CD14-positive monocyte (primary cell): ENCODE results near the gene CHRNA9. TPM values are rescaled to one million over a fixed set of nuclear protein-coding genes. Genes with fewer than 3 reads are reported as not detected.

Experiments used
- DNase-seq, 3 donors: peaks; one replicate each; pipeline ENCODE4 v3.0.0-alpha.2; 2011 to 2022
- H2AFZ ChIP-seq: 2 replicates; pipeline ENCODE4 v1.6.0; 2012; ENCODE audit warnings: mild to moderate bottlenecking, low read depth, low read length, inconsistent platforms; ENCODE audit not compliant: insufficient read depth, poor library complexity, severe bottlenecking
- H3K27ac ChIP-seq, 2 donors: 1 replicate in 1 of 2; 2 replicates in 1 of 2; pipeline ENCODE4 v1.5.1; 2012 to 2013; ENCODE audit warnings: low read length in 2 of 2, control low read depth in 1 of 2, inconsistent platforms in 1 of 2, low read depth in 1 of 2, mild to moderate bottlenecking in 1 of 2
- H3K27me3 ChIP-seq, 2 donors: one replicate each; pipeline versions ENCODE4 v1.6.0 to v1.6.1; 2011 to 2013; ENCODE audit warnings: low read length in 2 of 2; ENCODE audit not compliant: control insufficient read depth in 2 of 2, insufficient read depth in 2 of 2
- H3K36me3 ChIP-seq, 2 donors: replicated peaks in 1 of 2; 1 replicate in 1 of 2; 2 replicates in 1 of 2; pipeline versions ENCODE4 v1.5.1 to v1.6.1; 2012 to 2013; ENCODE audit warnings: low read length in 2 of 2, control low read depth in 1 of 2, inconsistent platforms in 1 of 2, mild to moderate bottlenecking in 1 of 2; ENCODE audit not compliant: insufficient read depth in 2 of 2, control insufficient read depth in 1 of 2
- H3K4me1 ChIP-seq, 2 donors: 1 replicate in 1 of 2; 2 replicates in 1 of 2; pipeline versions ENCODE4 v1.5.1 to v1.6.1; 2012 to 2013; ENCODE audit warnings: low read length in 2 of 2, control low read depth in 1 of 2, inconsistent platforms in 1 of 2, mild to moderate bottlenecking in 1 of 2, moderate library complexity in 1 of 2; ENCODE audit not compliant: insufficient read depth in 2 of 2, control insufficient read depth in 1 of 2
- H3K4me2 ChIP-seq: replicated peaks from 2 replicates; pipeline ENCODE3; 2012; ENCODE audit warnings: low read length, moderate library complexity, mild to moderate bottlenecking; ENCODE audit not compliant: poor library complexity, severe bottlenecking; ENCODE audit errors: extremely low read depth
- H3K4me3 ChIP-seq, 3 experiments: fragments of 200-600 bp in 1 of 3; sonication (generic) in 1 of 3; replicated peaks in 1 of 3; 1 replicate in 2 of 3; 2 replicates in 1 of 3; pipeline ENCODE4 v1.5.1; 2011 to 2013; ENCODE audit warnings: low read length in 3 of 3, mild to moderate bottlenecking in 3 of 3, control low read depth in 2 of 3, low read depth in 2 of 3, inconsistent platforms in 1 of 3, moderate library complexity in 1 of 3
- H3K79me2 ChIP-seq: 2 replicates; pipeline ENCODE4 v1.6.0; 2012; ENCODE audit warnings: mild to moderate bottlenecking, control low read depth, inconsistent platforms, low read length, moderate library complexity; ENCODE audit not compliant: insufficient read depth
- H3K9ac ChIP-seq: 2 replicates; pipeline ENCODE4 v1.6.0; 2017; ENCODE audit warnings: low read length, mild to moderate bottlenecking; ENCODE audit not compliant: insufficient read depth, poor library complexity, severe bottlenecking
- H3K9me3 ChIP-seq, 2 donors: replicated peaks in 1 of 2; 1 replicate in 1 of 2; 2 replicates in 1 of 2; pipeline versions ENCODE4 v1.5.1 to v1.6.1; 2012 to 2013; ENCODE audit warnings: low read length in 2 of 2, control low read depth in 1 of 2; ENCODE audit not compliant: control insufficient read depth in 1 of 2, insufficient read depth in 1 of 2
- H4K20me1 ChIP-seq: 2 replicates; pipeline ENCODE4 v1.6.0; 2012; ENCODE audit warnings: mild to moderate bottlenecking, low read length, control low read depth, moderate library complexity; ENCODE audit not compliant: insufficient read depth
- H3K27ac Mint-ChIP-seq, 7 donors: one replicate each; pipeline ENCODE4 v1.8.0; 2020; ENCODE audit warnings: mild to moderate bottlenecking in 7 of 7, mixed read lengths in 7 of 7, moderate library complexity in 6 of 7, inconsistent platforms in 2 of 7
- H3K27me3 Mint-ChIP-seq, 3 donors: one replicate each; pipeline ENCODE4 v1.8.0; 2021 to 2022; ENCODE audit warnings: low read depth in 3 of 3, mild to moderate bottlenecking in 3 of 3, mixed read lengths in 3 of 3, moderate library complexity in 3 of 3, inconsistent platforms in 1 of 3
- H3K36me3 Mint-ChIP-seq, 2 donors: one replicate each; pipeline ENCODE4 v1.8.0; 2020; ENCODE audit warnings: mixed read lengths in 2 of 2, inconsistent platforms in 1 of 2, mild to moderate bottlenecking in 1 of 2
- H3K4me1 Mint-ChIP-seq: one replicate; pipeline ENCODE4 v1.8.0; 2020; ENCODE audit warnings: mild to moderate bottlenecking, mixed read lengths
- H3K4me3 Mint-ChIP-seq, 2 donors: one replicate each; pipeline ENCODE4 v1.8.0; 2020; ENCODE audit warnings: mild to moderate bottlenecking in 2 of 2, mixed read lengths in 2 of 2, moderate library complexity in 1 of 2
- H3K9me3 Mint-ChIP-seq, 7 donors: one replicate each; pipeline ENCODE4 v1.8.0; 2020 to 2022; ENCODE audit warnings: mixed read lengths in 7 of 7, mild to moderate bottlenecking in 6 of 7, moderate library complexity in 6 of 7, inconsistent platforms in 2 of 7
- CTCF ChIP-seq: fragments of 200-600 bp; IDR thresholded peaks from one replicate; pipeline ENCODE4 v1.8.0; 2022; ENCODE audit warnings: antibody characterized with exemption, mild to moderate bottlenecking
- WGBS: methylation state at CpG from one replicate; pipeline ENCODE4 v1.1.5; 2013; ENCODE audit warnings: missing lambda C conversion rate; ENCODE audit not compliant: insufficient coverage; 5-methylcytosine and 5-hydroxymethylcytosine counted together
- intact Hi-C, 2 donors: fragments of 100-400 bp; cut with micrococcal nuclease; formaldehyde crosslinking; loops; one replicate each; pipeline versions ENCODE4 v1.15.0 to v1.15.1; 2023
- polyA plus RNA-seq, 3 donors: library from polyadenylated mRNA; depleted of rRNA in 1 of 3; unstranded in 2 of 3; stranded (reverse) in 1 of 3; fragments of 300-500 nt in 2 of 3; fragments of >200 nt in 1 of 3; fragmentation: Illumina TruSeq in 2 of 3; gene quantifications; 1 replicate in 2 of 3; 2 replicates in 1 of 3; pipeline ENCODE4 v1.2.3, GENCODE V29; 2012 to 2021

The CHRNA9 gene
- polyA plus RNA-seq, 3 donors = not detected

GRCh38 chr4:40316782-40317635 lies 18.1 kb upstream of the CHRNA9 start:
- Histone ChIP-seq H3K4me3 (peak overlapping the region; percentile 14 to 58 (median 20)), H3K9ac (peak overlapping the region; percentile 66), H3K79me2 (no peaks in the 10 kb centered on the region), H4K20me1 (no peaks in the 10 kb centered on the region), H3K4me2 (peak overlapping the region; percentile 70), H3K4me1 (peaks cover 20 to 30% of the 10 kb centered on the region in 2 donors), H3K27me3 (no peaks in the 10 kb centered on the region), H3K36me3 (no peaks in the 10 kb centered on the region), H2AFZ (peak overlapping the region; percentile 77), H3K9me3 (no peaks in the 10 kb centered on the region), H3K27ac (peak overlapping the region; percentile 48 to 92)
- Mint-ChIP-seq H3K4me3 (peak overlapping the region; percentile 72 to 84), H3K36me3 (no peaks in the 10 kb centered on the region), H3K4me1 (peaks cover 36% of the 10 kb centered on the region), H3K9me3 (no peaks in the 10 kb centered on the region), H3K27ac (peak overlapping the region; percentile 98 to 100 (median 98)), H3K27me3 (peaks cover 0 to 6% (median 2%) of the 10 kb centered on the region in 3 donors)
- peak; percentile 87 for TF ChIP-seq CTCF
- 6% methylated on average over 18 of the region's 19 CpGs for WGBS
- intact Hi-C loops = loop anchor here in 1 of 2 donors (5.0 kb wide), 1 partner anchor 260 kb away; the partner anchor contains the start of gene N4BP2
- DNase-seq = peak; percentile 86 to 94 (median 91)

GRCh38 chr4:40317916-40318658 lies 17.0 kb upstream of the CHRNA9 start:
- Histone ChIP-seq H3K27me3 (no peaks in the 10 kb centered on the region), H3K4me1 (peaks cover 20 to 27% of the 10 kb centered on the region in 2 donors), H3K4me2 (no peak overlapping the region), H3K79me2 (no peaks in the 10 kb centered on the region), H4K20me1 (no peaks in the 10 kb centered on the region), H2AFZ (no peak overlapping the region), H3K36me3 (no peaks in the 10 kb centered on the region), H3K4me3 (no peak overlapping the region), H3K9me3 (no peaks in the 10 kb centered on the region), H3K27ac (no peak overlapping the region), H3K9ac (no peak overlapping the region)
- no peaks in the 10 kb centered on the region for H3K36me3 Mint-ChIP-seq
- peaks cover 35% of the 10 kb centered on the region for H3K4me1 Mint-ChIP-seq
- H3K9me3 Mint-ChIP-seq = no peaks in the 10 kb centered on the region
- peak overlapping the region in 5 of 7 donors; percentile 22 to 98 (median 59) for H3K27ac Mint-ChIP-seq
- H3K27me3 Mint-ChIP-seq = peaks cover 0 to 6% (median 0%) of the 10 kb centered on the region in 3 donors
- WGBS = 96% methylated on average over 6 of the region's 10 CpGs
- intact Hi-C loops = loop anchor here in 1 of 2 donors (5.0 kb wide), 1 partner anchor 261 kb away; the partner anchor contains the start of gene N4BP2
- no peak for DNase-seq
- TF ChIP-seq CTCF = no peak
- peak overlapping the region in 1 of 2 donors; percentile 23 for H3K4me3 Mint-ChIP-seq
